Measurements from ENCODE around the gene DECR2.

The DECR2 gene

DNA sequence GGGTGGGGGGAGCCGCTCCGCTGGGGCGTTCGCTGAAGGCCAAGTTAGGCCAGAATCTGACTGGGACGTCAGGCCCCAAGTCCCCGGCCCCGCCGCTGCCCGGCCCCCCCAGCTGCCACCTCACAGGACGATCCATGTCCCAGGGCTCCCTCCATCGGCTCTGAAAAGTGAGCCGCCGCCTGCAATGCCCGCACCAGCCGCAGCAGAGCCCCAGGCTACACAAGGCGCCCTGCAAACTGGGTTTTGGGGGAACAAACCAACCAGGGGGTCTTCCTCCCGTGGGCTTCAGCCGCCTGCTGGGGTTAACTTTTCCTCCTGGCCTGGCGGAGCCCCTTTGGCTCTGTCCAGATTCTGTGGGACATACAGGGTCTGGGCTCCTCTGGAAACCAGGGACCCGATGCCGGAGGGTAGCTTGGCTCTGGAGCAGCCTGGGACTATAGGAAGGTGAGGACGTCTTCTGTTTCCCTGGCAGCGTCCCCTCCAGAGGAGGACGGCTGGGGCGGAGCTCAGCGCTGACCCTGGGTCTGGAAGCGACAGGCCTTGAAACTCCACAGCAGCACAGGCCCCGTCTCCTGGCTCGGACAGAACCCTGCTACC lies 3.9 kb upstream of the DECR2 start (continued):
- TF ChIP-seq ZNF398 (tag by site-specific recombination; IDR thresholded peaks at IDR 0.05) (peak; percentile 45), RBAK (tag by site-specific recombination; IDR thresholded peaks at IDR 0.05) (no peak), ZBTB17 (tag by site-specific recombination; IDR thresholded peaks at IDR 0.05) (peak; percentile 65), SCRT1 (tag by site-specific recombination; IDR thresholded peaks at IDR 0.05; ENCODE audit: borderline replicate concordance) (0 out of 2 replicates have a peak, but pooled peaks have one; percentile 21), HIC1 (tag by site-specific recombination; IDR thresholded peaks at IDR 0.05) (peak; percentile 29; the same call in 1 of the 2 replicates), ZNF76 (tag by site-specific recombination; IDR thresholded peaks at IDR 0.05; ENCODE audit: borderline replicate concordance, low read depth) (0 out of 2 replicates have a peak, but pooled peaks have one; percentile 21), ZNF621 (tag by site-specific recombination; IDR thresholded peaks at IDR 0.05) (no peak), GLIS2 (tag by site-specific recombination; IDR thresholded peaks at IDR 0.05) (peak; percentile 59), SCRT2 (tag by site-specific recombination; IDR thresholded peaks at IDR 0.05) (peak; percentile 56; the same call in 1 of the 2 replicates), ZNF426 (tag by site-specific recombination; IDR thresholded peaks at IDR 0.05) (no peak), INSM2 (tag by site-specific recombination; IDR thresholded peaks at IDR 0.05) (0 out of 2 replicates have a peak, but pooled peaks have one; percentile 17)
- TF ChIP-seq, protein P1, sequence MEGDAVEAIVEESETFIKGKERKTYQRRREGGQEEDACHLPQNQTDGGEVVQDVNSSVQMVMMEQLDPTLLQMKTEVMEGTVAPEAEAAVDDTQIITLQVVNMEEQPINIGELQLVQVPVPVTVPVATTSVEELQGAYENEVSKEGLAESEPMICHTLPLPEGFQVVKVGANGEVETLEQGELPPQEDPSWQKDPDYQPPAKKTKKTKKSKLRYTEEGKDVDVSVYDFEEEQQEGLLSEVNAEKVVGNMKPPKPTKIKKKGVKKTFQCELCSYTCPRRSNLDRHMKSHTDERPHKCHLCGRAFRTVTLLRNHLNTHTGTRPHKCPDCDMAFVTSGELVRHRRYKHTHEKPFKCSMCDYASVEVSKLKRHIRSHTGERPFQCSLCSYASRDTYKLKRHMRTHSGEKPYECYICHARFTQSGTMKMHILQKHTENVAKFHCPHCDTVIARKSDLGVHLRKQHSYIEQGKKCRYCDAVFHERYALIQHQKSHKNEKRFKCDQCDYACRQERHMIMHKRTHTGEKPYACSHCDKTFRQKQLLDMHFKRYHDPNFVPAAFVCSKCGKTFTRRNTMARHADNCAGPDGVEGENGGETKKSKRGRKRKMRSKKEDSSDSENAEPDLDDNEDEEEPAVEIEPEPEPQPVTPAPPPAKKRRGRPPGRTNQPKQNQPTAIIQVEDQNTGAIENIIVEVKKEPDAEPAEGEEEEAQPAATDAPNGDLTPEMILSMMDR (tag by site-specific recombination; IDR thresholded peaks at IDR 0.05) = peak; percentile 72
- TF ChIP-seq, protein P2, sequence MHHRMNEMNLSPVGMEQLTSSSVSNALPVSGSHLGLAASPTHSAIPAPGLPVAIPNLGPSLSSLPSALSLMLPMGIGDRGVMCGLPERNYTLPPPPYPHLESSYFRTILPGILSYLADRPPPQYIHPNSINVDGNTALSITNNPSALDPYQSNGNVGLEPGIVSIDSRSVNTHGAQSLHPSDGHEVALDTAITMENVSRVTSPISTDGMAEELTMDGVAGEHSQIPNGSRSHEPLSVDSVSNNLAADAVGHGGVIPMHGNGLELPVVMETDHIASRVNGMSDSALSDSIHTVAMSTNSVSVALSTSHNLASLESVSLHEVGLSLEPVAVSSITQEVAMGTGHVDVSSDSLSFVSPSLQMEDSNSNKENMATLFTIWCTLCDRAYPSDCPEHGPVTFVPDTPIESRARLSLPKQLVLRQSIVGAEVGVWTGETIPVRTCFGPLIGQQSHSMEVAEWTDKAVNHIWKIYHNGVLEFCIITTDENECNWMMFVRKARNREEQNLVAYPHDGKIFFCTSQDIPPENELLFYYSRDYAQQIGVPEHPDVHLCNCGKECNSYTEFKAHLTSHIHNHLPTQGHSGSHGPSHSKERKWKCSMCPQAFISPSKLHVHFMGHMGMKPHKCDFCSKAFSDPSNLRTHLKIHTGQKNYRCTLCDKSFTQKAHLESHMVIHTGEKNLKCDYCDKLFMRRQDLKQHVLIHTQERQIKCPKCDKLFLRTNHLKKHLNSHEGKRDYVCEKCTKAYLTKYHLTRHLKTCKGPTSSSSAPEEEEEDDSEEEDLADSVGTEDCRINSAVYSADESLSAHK (tag by site-specific recombination; IDR thresholded peaks at IDR 0.05) = peak; percentile 78

DNA sequence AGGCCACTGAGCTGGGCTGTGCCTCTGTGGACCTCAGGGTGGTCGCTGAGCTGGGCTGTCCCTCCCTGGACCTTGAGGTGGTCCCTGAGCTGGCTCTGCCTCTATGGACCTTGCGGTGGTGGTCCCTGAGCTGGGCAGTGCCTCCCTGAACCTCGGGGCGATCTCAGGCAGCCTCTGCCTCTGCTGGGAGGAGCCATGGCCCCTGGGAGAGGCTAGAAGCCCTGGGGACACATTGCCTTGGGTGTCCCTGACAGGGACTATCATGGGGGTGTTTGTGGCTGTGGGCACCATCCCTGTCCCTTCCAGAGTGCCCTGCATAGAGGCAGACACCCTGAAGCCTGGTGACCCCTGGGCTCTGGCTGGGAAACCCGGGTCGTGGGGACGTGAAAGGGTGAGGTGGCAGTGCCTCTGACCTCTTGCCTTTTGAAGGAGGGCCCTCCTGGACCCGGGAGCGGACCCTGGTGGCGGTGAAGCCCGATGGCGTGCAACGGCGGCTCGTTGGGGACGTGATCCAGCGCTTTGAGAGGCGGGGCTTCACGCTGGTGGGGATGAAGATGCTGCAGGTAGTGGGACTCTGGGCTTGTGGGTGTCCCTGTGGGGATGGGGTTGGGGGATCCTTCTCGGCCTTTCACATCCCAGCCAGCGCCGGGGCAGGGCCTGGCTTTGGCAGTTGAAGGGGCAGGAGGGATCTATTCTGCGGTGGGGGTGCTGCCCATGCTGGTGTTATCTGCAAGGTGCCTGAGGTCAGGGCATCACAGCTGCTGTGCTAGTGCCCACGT lies 2.9 kb upstream of the DECR2 start:
- H3K4me1 ChIP-seq (ENCODE audit: control insufficient read depth, insufficient read depth, low read length) = no peaks in the 10 kb centered on the region
- TF ChIP-seq ZNF184 (tag by site-specific recombination; IDR thresholded peaks at IDR 0.05) (no peak), ZNF10 (tag by site-specific recombination; IDR thresholded peaks at IDR 0.05) (peak; percentile 57), ZNF114 (tag by site-specific recombination; IDR thresholded peaks at IDR 0.05) (no peak), GLIS2 (tag by site-specific recombination; IDR thresholded peaks at IDR 0.05) (0 out of 2 replicates have a peak, but pooled peaks have one; percentile 37), OVOL3 (tag by site-specific recombination; IDR thresholded peaks at IDR 0.05) (no peak), HIC1 (tag by site-specific recombination; IDR thresholded peaks at IDR 0.05) (peak; percentile 11; the same call in 1 of the 2 replicates)
- H3K36me3 ChIP-seq (ENCODE audit: control insufficient read depth in 2 of 2, insufficient read depth in 1 of 2, low read length in 2 of 2) = peaks cover 0 to 27% of the 10 kb centered on the region in 2 experiments; a peak in 1 of 3 replicates
- H3K4me3 ChIP-seq (ENCODE audit: low read depth, low read length) = no peak overlapping the region
- peak overlapping the region; percentile 46; the same call in 1 of the 2 replicates for H3K27ac ChIP-seq (ENCODE audit: extremely low read depth, low read depth, low read length)
- ChIA-PET POLR2A (no interaction called here), CTCF (no interaction called here)
- H3K9me3 ChIP-seq (ENCODE audit: control insufficient read depth, insufficient read depth, low read depth, low read length) = no peaks in the 10 kb centered on the region
